ENCODE data around the gene HOMEZ. TPM values are rescaled to one million over a fixed set of nuclear protein-coding genes. Genes with fewer than 3 reads are reported as not detected.
"Not testable (repeated sequence)": the region's sequence is repeated elsewhere in the genome, so short reads cannot be mapped to it uniquely, and the experiment has no call there.

The HOMEZ gene, protein sequence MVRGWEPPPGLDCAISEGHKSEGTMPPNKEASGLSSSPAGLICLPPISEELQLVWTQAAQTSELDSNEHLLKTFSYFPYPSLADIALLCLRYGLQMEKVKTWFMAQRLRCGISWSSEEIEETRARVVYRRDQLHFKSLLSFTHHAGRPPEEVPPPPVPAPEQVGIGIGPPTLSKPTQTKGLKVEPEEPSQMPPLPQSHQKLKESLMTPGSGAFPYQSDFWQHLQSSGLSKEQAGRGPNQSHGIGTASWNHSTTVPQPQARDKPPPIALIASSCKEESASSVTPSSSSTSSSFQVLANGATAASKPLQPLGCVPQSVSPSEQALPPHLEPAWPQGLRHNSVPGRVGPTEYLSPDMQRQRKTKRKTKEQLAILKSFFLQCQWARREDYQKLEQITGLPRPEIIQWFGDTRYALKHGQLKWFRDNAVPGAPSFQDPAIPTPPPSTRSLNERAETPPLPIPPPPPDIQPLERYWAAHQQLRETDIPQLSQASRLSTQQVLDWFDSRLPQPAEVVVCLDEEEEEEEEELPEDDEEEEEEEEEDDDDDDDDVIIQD
- 10 to 100 TPM in 1 of 2 donors, 1 to 10 TPM in 1; 4.9 to 15.0 TPM for total RNA-seq
- 10 to 100 TPM; 12.0 to 13.5 TPM for polyA plus RNA-seq (ENCODE audit: insufficient read length in 2 of 2)
- long read RNA-seq, donor 1, full-length matches to known transcripts, result 1 of 1 reads
- long read RNA-seq, donor 1, partial matches to known transcripts, result 0 of 1 reads
- long read RNA-seq, donor 1, other reads (novel, unspliced or antisense), result 0 of 1 reads
- long read RNA-seq, donor 2, full-length matches to known transcripts, result 1 of 210 reads
- long read RNA-seq, donor 2, partial matches to known transcripts, result 204 of 210 reads
- long read RNA-seq, donor 2, other reads (novel, unspliced or antisense), result 5 of 210 reads
- long read RNA-seq, donor 3, full-length matches to known transcripts, result 6 of 6 reads
- long read RNA-seq, donor 3, partial matches to known transcripts, result 0 of 6 reads
- long read RNA-seq, donor 3, other reads (novel, unspliced or antisense), result 0 of 6 reads
- long read RNA-seq, donor 4, full-length matches to known transcripts, result 5 of 688 reads
- long read RNA-seq, donor 4, partial matches to known transcripts, result 676 of 688 reads
- long read RNA-seq, donor 4, other reads (novel, unspliced or antisense), result 7 of 688 reads

GRCh38 chr14:23286020-23286901, at the start of gene HOMEZ:
TSS of gene HOMEZ (minus strand) at chr14:23286132. CDS start at chr14:23285952, 180 bp downstream.
- Histone ChIP-seq H3K27me3 (ENCODE audit: control insufficient read depth, insufficient read depth, low read length) (no peaks in the 10 kb centered on the region), H3K4me1 (ENCODE audit: control insufficient read depth, insufficient read depth, low read length) (peaks cover 15% of the 10 kb centered on the region), H3K4me3 (ENCODE audit: low read depth, low read length) (peak within 1 kb of the TSS; percentile 93), H3K27ac (ENCODE audit: low read depth, low read length) (peak within 1 kb of the TSS; percentile 94), H3K36me3 (ENCODE audit: control insufficient read depth, insufficient read depth, low read length) (no peaks in the 10 kb centered on the region), H3K9me3 (ENCODE audit: control insufficient read depth, insufficient read depth, low read length) (no peaks in the 10 kb centered on the region)
- DNase-seq (ENCODE audit: low read depth in 4 of 6, low spot score in 6 of 6), result peak; percentile 85 to 99 (median 92)
- under 1% methylated on average over 49 of the region's 53 CpGs for WGBS (ENCODE audit: insufficient coverage)

- no peaks in the 10 kb centered on the region for H3K4me1 ChIP-seq (ENCODE audit: control insufficient read depth, insufficient read depth, low read length)
- H3K27me3 ChIP-seq (ENCODE audit: control insufficient read depth, insufficient read depth, low read length), result no peaks in the 10 kb centered on the region
- DNase-seq (ENCODE audit: low read depth in 4 of 6, low spot score in 6 of 6), result no peak
- no peak overlapping the region for H3K4me3 ChIP-seq (ENCODE audit: low read depth, low read length)
- 89% methylated on average over 2 of the region's 5 CpGs for WGBS (ENCODE audit: insufficient coverage)
- no peak overlapping the region for H3K27ac ChIP-seq (ENCODE audit: low read depth, low read length)
- no peaks in the 10 kb centered on the region for H3K9me3 ChIP-seq (ENCODE audit: control insufficient read depth, insufficient read depth, low read length)
- H3K36me3 ChIP-seq (ENCODE audit: control insufficient read depth, insufficient read depth, low read length), result no peaks in the 10 kb centered on the region
Observed at GRCh38 chr14:23335623-23336022, 49.7 kb upstream of the HOMEZ start.

GRCh38 chr14:23327947-23328744, 42.2 kb upstream of the HOMEZ start:
- Histone ChIP-seq H3K36me3 (ENCODE audit: control insufficient read depth, insufficient read depth, low read length) (peaks cover 26% of the 10 kb centered on the region), H3K9me3 (ENCODE audit: control insufficient read depth, insufficient read depth, low read length) (no peaks in the 10 kb centered on the region), H3K27me3 (ENCODE audit: control insufficient read depth, insufficient read depth, low read length) (no peaks in the 10 kb centered on the region), H3K4me3 (ENCODE audit: low read depth, low read length) (no peak overlapping the region), H3K4me1 (ENCODE audit: control insufficient read depth, insufficient read depth, low read length) (peaks cover 7% of the 10 kb centered on the region), H3K27ac (ENCODE audit: low read depth, low read length) (no peak overlapping the region)
- peak in 5 of 6 donors; percentile 64 to 95 (median 78) for DNase-seq (ENCODE audit: low read depth in 4 of 6, low spot score in 6 of 6)
- 55% methylated on average over 3 of the region's 4 CpGs for WGBS (ENCODE audit: insufficient coverage)

GRCh38 chr14:23326491-23327332, 40.8 kb upstream of the HOMEZ start:
- Histone ChIP-seq H3K9me3 (ENCODE audit: control insufficient read depth, insufficient read depth, low read length) (no peaks in the 10 kb centered on the region), H3K27me3 (ENCODE audit: control insufficient read depth, insufficient read depth, low read length) (no peaks in the 10 kb centered on the region), H3K4me1 (ENCODE audit: control insufficient read depth, insufficient read depth, low read length) (peaks cover 12% of the 10 kb centered on the region), H3K4me3 (ENCODE audit: low read depth, low read length) (no peak overlapping the region), H3K36me3 (ENCODE audit: control insufficient read depth, insufficient read depth, low read length) (peaks cover 30% of the 10 kb centered on the region), H3K27ac (ENCODE audit: low read depth, low read length) (no peak overlapping the region)
- DNase-seq (ENCODE audit: low read depth in 4 of 6, low spot score in 6 of 6), result no peak
- WGBS (ENCODE audit: insufficient coverage), result 78% methylated on average over 6 of the region's 13 CpGs

- H3K4me3 ChIP-seq (ENCODE audit: low read depth, low read length); H3K9me3 ChIP-seq (ENCODE audit: control insufficient read depth, insufficient read depth, low read length); H3K27me3 ChIP-seq (ENCODE audit: control insufficient read depth, insufficient read depth, low read length); H3K27ac ChIP-seq (ENCODE audit: low read depth, low read length); DNase-seq (ENCODE audit: low read depth in 4 of 6, low spot score in 6 of 6): not testable (repeated sequence)
- Histone ChIP-seq H3K36me3 (ENCODE audit: control insufficient read depth, insufficient read depth, low read length) (peaks cover 30% of the 10 kb centered on the region), H3K4me1 (ENCODE audit: control insufficient read depth, insufficient read depth, low read length) (peaks cover 13% of the 10 kb centered on the region)
- no CpG with 5 or more reads among the region's 5 CpGs for WGBS (ENCODE audit: insufficient coverage)
Observed at GRCh38 chr14:23325746-23326145, 39.8 kb upstream of the HOMEZ start.

GRCh38 chr14:23324993-23325392, 39.1 kb upstream of the HOMEZ start:
- peaks cover 30% of the 10 kb centered on the region for H3K36me3 ChIP-seq (ENCODE audit: control insufficient read depth, insufficient read depth, low read length)
- no peaks in the 10 kb centered on the region for H3K27me3 ChIP-seq (ENCODE audit: control insufficient read depth, insufficient read depth, low read length)
- no peak for DNase-seq (ENCODE audit: low read depth in 4 of 6, low spot score in 6 of 6)
- no peak overlapping the region for H3K27ac ChIP-seq (ENCODE audit: low read depth, low read length)
- WGBS (ENCODE audit: insufficient coverage), result 71% methylated on average over 1 of the region's 7 CpGs
- H3K4me1 ChIP-seq (ENCODE audit: control insufficient read depth, insufficient read depth, low read length), result peaks cover 21% of the 10 kb centered on the region
- no peaks in the 10 kb centered on the region for H3K9me3 ChIP-seq (ENCODE audit: control insufficient read depth, insufficient read depth, low read length)
- H3K4me3 ChIP-seq (ENCODE audit: low read depth, low read length), result no peak overlapping the region

DNA sequence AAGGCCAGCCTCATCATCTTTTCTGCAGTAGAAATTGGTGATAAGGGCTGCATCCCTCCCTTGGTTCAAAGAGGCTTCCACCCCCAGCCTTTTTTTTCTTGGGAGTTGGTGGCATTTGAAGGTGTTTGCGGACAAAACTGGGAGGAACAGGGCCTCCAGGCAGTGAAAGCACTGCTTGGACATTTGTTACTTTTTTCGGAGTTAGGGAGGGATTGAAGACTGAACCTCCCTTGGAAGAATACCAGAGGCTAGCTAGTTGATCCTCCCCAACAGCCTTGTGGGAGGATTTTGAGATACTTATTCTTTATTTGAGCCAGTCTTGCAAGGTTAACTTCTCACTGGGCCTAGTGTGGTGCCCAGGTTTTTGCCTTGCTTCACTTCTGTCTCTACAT, 38.5 kb upstream of the HOMEZ start:
- H3K4me3 ChIP-seq (ENCODE audit: low read depth, low read length), result no peak overlapping the region
- WGBS (ENCODE audit: insufficient coverage), result no CpG with 5 or more reads among the region's 2 CpGs
- no peak overlapping the region for H3K27ac ChIP-seq (ENCODE audit: low read depth, low read length)
- no peaks in the 10 kb centered on the region for H3K9me3 ChIP-seq (ENCODE audit: control insufficient read depth, insufficient read depth, low read length)
- peaks cover 30% of the 10 kb centered on the region for H3K36me3 ChIP-seq (ENCODE audit: control insufficient read depth, insufficient read depth, low read length)
- H3K27me3 ChIP-seq (ENCODE audit: control insufficient read depth, insufficient read depth, low read length), result no peaks in the 10 kb centered on the region
- DNase-seq (ENCODE audit: low read depth in 4 of 6, low spot score in 6 of 6), result no peak
- peaks cover 22% of the 10 kb centered on the region for H3K4me1 ChIP-seq (ENCODE audit: control insufficient read depth, insufficient read depth, low read length)
